Femur (tissue), 1 donor: ENCODE measurements around the gene INO80E.
"Not testable (repeated sequence)": the region's sequence is repeated elsewhere in the genome, so short reads cannot be mapped to it uniquely, and the experiment has no call there.

Experiments
- DNase-seq: peaks from one replicate; pipeline ENCODE4 v3.0.0-alpha.2; 2017

Gene INO80E

GRCh38 chr16:29995911-29996765, at the start of gene INO80E:
Gene INO80E (plus strand): TSS chr16:29996241. CDS start chr16:29996311, 70 bp downstream.
- peak; percentile 99 for DNase-seq

GRCh38 chr16:29947897-29948296, 48.1 kb upstream of the INO80E start:
- DNase-seq = no peak

GRCh38 chr16:29950806-29951461, 45.1 kb upstream of the INO80E start:
- no peak for DNase-seq

- no peak for DNase-seq
These were observed 44.2 kb upstream of the INO80E start for GRCh38 chr16:29951625-29952365.

GRCh38 chr16:29958756-29959155, 37.3 kb upstream of the INO80E start:
- no peak for DNase-seq

- no peak for DNase-seq
These were observed 36.7 kb upstream of the INO80E start for GRCh38 chr16:29959293-29959692.

- DNase-seq = not testable (repeated sequence)
These were observed 36.2 kb upstream of the INO80E start for GRCh38 chr16:29959821-29960220.

- no peak for DNase-seq
These were observed 34.9 kb upstream of the INO80E start for GRCh38 chr16:29961127-29961478.

- DNase-seq = peak; percentile 95
These were observed 34.3 kb upstream of the INO80E start, which contains the start of gene TMEM219 for GRCh38 chr16:29961479-29962343. Gene TMEM219 (plus strand): TSS chr16:29962079. CDS start chr16:29963144, 1,065 bp downstream.

- DNase-seq = peak; percentile 47
These were observed 33.6 kb upstream of the INO80E start for GRCh38 chr16:29962344-29962994.

GRCh38 chr16:29963021-29963743, 32.9 kb upstream of the INO80E start:
- no peak for DNase-seq

GRCh38 chr16:29968205-29968604, 27.8 kb upstream of the INO80E start:
- no peak for DNase-seq

- DNase-seq = no peak
These were observed 24.7 kb upstream of the INO80E start for GRCh38 chr16:29971304-29971703.

GRCh38 chr16:29972500-29972899, 23.5 kb upstream of the INO80E start:
- no peak for DNase-seq

GRCh38 chr16:29972992-29973383, 23.1 kb upstream of the INO80E start:
- no peak for DNase-seq

GRCh38 chr16:29973384-29974246, 22.4 kb upstream of the INO80E start, which contains the start of gene TAOK2:
Gene TAOK2 (plus strand): TSS chr16:29973868. CDS start chr16:29977773, 3,905 bp downstream.
- peak; percentile 100 for DNase-seq

GRCh38 chr16:29974291-29975133, 21.5 kb upstream of the INO80E start:
- peak; percentile 49 for DNase-seq

- no peak for DNase-seq
These were observed 20.9 kb upstream of the INO80E start for GRCh38 chr16:29975134-29975538.
